Peyer's patch (tissue), 4 donors: Measurements from ENCODE around the gene MAP4K3. TPM values are rescaled to one million over a fixed set of nuclear protein-coding genes. Genes with fewer than 3 reads are reported as not detected.

Experiments used
- DNase-seq, 3 donors: peaks; one replicate each; pipeline ENCODE4 v3.0.0-alpha.2; 2017 to 2019
- H3K27ac ChIP-seq, 4 donors: fragments of 200-600 bp; sonication (generic); one replicate each; pipeline ENCODE4 v1.5.1; 2016 to 2019
- H3K27me3 ChIP-seq, 2 donors: fragments of 200-600 bp; sonication (generic); one replicate each; pipeline ENCODE4 v1.5.1; 2019
- H3K36me3 ChIP-seq, 3 donors: fragments of 200-600 bp; sonication (generic); one replicate each; pipeline ENCODE4 v1.5.1; 2016 to 2019
- H3K4me1 ChIP-seq, 4 donors: fragments of 200-600 bp; sonication (generic); one replicate each; pipeline ENCODE4 v1.5.1; 2016 to 2019
- H3K4me3 ChIP-seq, 4 donors: fragments of 200-600 bp; sonication (generic); 1 replicate in 3 of 4; 2 replicates in 1 of 4; pipeline ENCODE4 v1.5.1; 2016 to 2019; ENCODE audit warnings: mild to moderate bottlenecking in 1 of 4
- H3K9me3 ChIP-seq, 4 donors: fragments of 200-600 bp; sonication (generic); one replicate each; pipeline ENCODE4 v1.5.1; 2016 to 2019; ENCODE audit warnings: mild to moderate bottlenecking in 1 of 4
- POLR2A ChIP-seq, 2 donors: fragments of 450-650 bp; IDR thresholded peaks; one replicate each; pipeline ENCODE4 v1.5.1; 2017; ENCODE audit warnings: antibody characterized with exemption in 2 of 2, mild to moderate bottlenecking in 2 of 2, moderate library complexity in 2 of 2
- total RNA-seq, 4 donors: library from RNA; depleted of rRNA; stranded (reverse); fragments of >200 nt; gene quantifications; one replicate each; pipeline ENCODE4 v1.1.0, GENCODE V29; 2016
- TF ChIP-seq, protein P1 (sequence below), 6 experiments: fragments of 450-650 bp in 4 of 6; fragments of 200-600 bp in 2 of 6; sonication (generic) in 1 of 6; IDR thresholded peaks; one replicate each; pipeline ENCODE4 v1.5.1; 2017 to 2019; ENCODE audit warnings: antibody characterized with exemption in 6 of 6, mild to moderate bottlenecking in 3 of 6, moderate library complexity in 1 of 6

The MAP4K3 gene
- 10 to 100 TPM; 41.3 to 80.9 (median 43.9) TPM for total RNA-seq

GRCh38 chr2:39436592-39437521, at the start of gene MAP4K3:
Gene MAP4K3, minus strand, starts transcription at chr2:39437285. Its CDS starts 298 bp downstream, at chr2:39436987.
- H3K4me3 ChIP-seq, result peak within 1 kb of the TSS; percentile 65 to 89 (median 82)
- DNase-seq, result peak; percentile 67 to 95 (median 94)
- H3K9me3 ChIP-seq, result no peaks in the 10 kb centered on the region
- no peaks in the 10 kb centered on the region for H3K36me3 ChIP-seq
- peak within 1 kb of the TSS; percentile 83 to 95 (median 88) for H3K27ac ChIP-seq
- TF ChIP-seq POLR2A (IDR thresholded peaks at IDR 0.05), result peak; percentile 83 to 89
- TF ChIP-seq, protein P1, sequence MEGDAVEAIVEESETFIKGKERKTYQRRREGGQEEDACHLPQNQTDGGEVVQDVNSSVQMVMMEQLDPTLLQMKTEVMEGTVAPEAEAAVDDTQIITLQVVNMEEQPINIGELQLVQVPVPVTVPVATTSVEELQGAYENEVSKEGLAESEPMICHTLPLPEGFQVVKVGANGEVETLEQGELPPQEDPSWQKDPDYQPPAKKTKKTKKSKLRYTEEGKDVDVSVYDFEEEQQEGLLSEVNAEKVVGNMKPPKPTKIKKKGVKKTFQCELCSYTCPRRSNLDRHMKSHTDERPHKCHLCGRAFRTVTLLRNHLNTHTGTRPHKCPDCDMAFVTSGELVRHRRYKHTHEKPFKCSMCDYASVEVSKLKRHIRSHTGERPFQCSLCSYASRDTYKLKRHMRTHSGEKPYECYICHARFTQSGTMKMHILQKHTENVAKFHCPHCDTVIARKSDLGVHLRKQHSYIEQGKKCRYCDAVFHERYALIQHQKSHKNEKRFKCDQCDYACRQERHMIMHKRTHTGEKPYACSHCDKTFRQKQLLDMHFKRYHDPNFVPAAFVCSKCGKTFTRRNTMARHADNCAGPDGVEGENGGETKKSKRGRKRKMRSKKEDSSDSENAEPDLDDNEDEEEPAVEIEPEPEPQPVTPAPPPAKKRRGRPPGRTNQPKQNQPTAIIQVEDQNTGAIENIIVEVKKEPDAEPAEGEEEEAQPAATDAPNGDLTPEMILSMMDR (IDR thresholded peaks at IDR 0.05), result no peak
- no peaks in the 10 kb centered on the region for H3K27me3 ChIP-seq
- peaks cover 0 to 22% (median 3%) of the 10 kb centered on the region in 4 donors for H3K4me1 ChIP-seq

- Histone ChIP-seq H3K9me3 (no peaks in the 10 kb centered on the region), H3K4me1 (no peaks in the 10 kb centered on the region), H3K27ac (no peak overlapping the region), H3K36me3 (no peaks in the 10 kb centered on the region), H3K4me3 (no peak overlapping the region), H3K27me3 (no peaks in the 10 kb centered on the region)
- DNase-seq, result no peak
- no peak for TF ChIP-seq POLR2A (IDR thresholded peaks at IDR 0.05)
- TF ChIP-seq, protein P1 (IDR thresholded peaks at IDR 0.05), result no peak
These were observed 49.0 kb upstream of the MAP4K3 start for GRCh38 chr2:39486071-39486470.

DNA sequence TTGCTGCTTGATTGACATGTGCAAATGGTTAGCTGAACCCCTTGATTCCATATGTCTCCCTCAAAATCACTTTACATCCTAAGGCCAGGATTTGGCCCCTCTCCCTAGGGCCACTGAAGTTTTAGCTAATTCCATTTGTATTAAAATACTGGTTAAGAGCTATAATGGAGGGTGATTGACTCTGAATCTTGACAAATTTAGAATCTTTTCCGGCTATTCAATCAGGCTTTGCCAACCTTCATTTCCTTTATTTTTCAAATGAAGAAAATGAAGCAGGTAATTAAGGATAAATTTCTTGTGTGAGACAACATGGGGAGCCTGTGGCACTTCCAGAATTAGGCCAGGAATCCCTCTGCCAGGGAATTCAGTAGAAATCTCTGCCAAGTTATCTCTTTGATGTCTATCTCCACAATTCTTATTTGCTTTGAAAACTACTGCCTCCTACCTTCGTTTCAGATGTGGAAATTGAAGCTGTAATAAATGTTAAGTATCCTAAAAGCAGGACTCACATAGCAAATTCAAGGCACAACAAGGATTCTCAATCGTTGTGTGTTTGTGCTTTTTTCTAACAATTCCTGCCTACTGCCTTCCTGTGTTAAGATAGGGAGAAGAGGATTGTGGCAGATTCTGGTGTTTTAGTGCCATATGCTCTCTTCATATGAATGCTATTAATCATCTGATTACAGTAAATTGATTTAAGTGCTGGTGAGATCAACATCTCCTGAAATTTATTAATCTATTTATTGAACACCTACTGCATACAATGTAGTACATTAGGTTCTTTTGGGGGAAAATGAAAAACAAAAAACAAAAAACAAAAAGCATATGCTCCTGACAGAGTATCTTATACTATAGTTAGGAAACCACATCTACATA, 47.8 kb upstream of the MAP4K3 start:
- no peaks in the 10 kb centered on the region for H3K36me3 ChIP-seq
- no peak overlapping the region for H3K27ac ChIP-seq
- H3K4me1 ChIP-seq, result no peaks in the 10 kb centered on the region
- TF ChIP-seq POLR2A (IDR thresholded peaks at IDR 0.05), result no peak
- TF ChIP-seq, protein P1 (IDR thresholded peaks at IDR 0.05), result no peak
- no peak overlapping the region for H3K4me3 ChIP-seq
- H3K9me3 ChIP-seq, result no peaks in the 10 kb centered on the region
- H3K27me3 ChIP-seq, result no peaks in the 10 kb centered on the region
- DNase-seq, result no peak

GRCh38 chr2:39484206-39484605, 47.1 kb upstream of the MAP4K3 start:
- no peaks in the 10 kb centered on the region for H3K36me3 ChIP-seq
- no peaks in the 10 kb centered on the region for H3K4me1 ChIP-seq
- no peak overlapping the region for H3K27ac ChIP-seq
- DNase-seq, result no peak
- TF ChIP-seq, protein P1 (IDR thresholded peaks at IDR 0.05), result no peak
- no peak for TF ChIP-seq POLR2A (IDR thresholded peaks at IDR 0.05)
- no peaks in the 10 kb centered on the region for H3K27me3 ChIP-seq
- H3K4me3 ChIP-seq, result no peak overlapping the region
- no peaks in the 10 kb centered on the region for H3K9me3 ChIP-seq

DNA sequence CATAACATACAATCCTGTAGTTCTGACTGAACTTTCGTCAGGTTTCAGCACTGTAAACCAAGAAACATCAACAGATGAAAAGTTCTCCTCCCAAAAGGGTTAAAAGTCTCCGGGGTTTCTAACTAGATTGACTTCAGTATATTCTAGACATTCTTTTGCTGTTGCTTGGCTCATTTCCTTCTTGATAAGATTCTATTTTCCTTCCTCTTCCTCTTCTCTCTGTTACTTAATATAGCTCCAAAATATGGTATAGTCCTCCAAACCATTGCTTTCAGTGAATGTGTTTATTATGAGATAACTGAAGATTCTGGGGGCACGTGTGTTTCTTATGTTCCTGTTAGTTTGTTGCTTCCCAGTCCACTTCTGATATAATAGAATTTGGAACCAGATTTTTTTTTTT, 46.4 kb upstream of the MAP4K3 start:
- TF ChIP-seq, protein P1 (IDR thresholded peaks at IDR 0.05), result no peak
- no peak for TF ChIP-seq POLR2A (IDR thresholded peaks at IDR 0.05)
- Histone ChIP-seq H3K9me3 (no peaks in the 10 kb centered on the region), H3K27ac (no peak overlapping the region), H3K4me3 (no peak overlapping the region), H3K4me1 (no peaks in the 10 kb centered on the region), H3K27me3 (no peaks in the 10 kb centered on the region), H3K36me3 (no peaks in the 10 kb centered on the region)
- no peak for DNase-seq
